LHCN-M2 (cell line): ENCODE data around the gene TEX261. TPM values are rescaled to one million over a fixed set of nuclear protein-coding genes. Genes with fewer than 3 reads are reported as not detected.
A peak's percentile ranks its signal among the peaks of the same experiment; 100 is the strongest.
"Not testable (repeated sequence)": the region's sequence is repeated elsewhere in the genome, so short reads cannot be mapped to it uniquely, and the experiment has no call there.

ENCODE experiments used
- DNase-seq: peaks from one replicate; pipeline ENCODE4 v3.0.0-alpha.2; 2012; ENCODE audit warnings: low read depth
- polyA plus RNA-seq: library from polyadenylated mRNA; unstranded; fragments of >200 nt; gene quantifications from one replicate; pipeline ENCODE4 v1.2.1, GENCODE V29; 2012; ENCODE audit warnings: missing spikeins
- total RNA-seq: library from RNA; depleted of rRNA; stranded (reverse); fragments of >200 nt; gene quantifications from 2 replicates; pipeline ENCODE4 v1.2.3, GENCODE V29; 2014; rRNA removed

The TEX261 gene
- total RNA-seq = 61.9 and 76.6 TPM in 2 replicates
- 57.5 TPM for polyA plus RNA-seq

DNA sequence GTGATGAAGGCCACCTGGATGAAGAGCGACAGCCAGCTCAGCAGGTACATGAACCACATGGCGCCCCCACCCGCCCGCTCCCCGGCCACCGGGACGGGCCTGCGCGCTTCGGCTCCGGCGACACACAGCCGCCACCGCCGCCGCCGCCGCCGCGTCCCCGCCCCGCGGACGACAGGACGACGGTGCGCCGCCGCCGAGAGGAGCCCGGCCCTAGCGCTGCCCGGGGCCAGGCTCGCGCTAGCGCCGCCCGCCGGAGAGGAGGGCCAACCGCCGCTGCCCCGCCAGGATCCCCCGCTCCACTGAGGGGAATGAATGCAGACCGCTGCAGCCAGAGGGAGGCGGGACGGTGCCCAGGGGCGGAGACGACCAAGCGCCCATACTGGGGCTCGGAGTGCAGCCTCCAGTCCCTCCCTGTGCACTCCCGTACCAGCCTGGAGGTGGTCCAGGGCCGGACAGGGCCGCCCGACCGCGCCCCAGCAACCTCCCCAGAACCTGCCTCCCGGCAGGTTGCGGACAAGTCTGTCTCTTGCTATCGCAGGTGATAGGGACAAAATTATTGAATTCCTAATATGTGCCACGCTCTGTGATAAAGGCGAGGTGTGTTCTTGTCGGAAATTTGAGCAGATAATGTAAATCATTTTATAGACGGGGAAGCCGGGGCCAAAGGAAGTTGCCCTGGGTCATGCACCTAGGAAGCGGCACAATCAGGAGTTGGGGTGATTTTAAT lies at the start of gene TEX261:
Gene TEX261 (minus strand): TSS at position 175 of the 727 bp plus-strand sequence. CDS start 116 bp downstream, at position 59.
- DNase-seq = peak; percentile 81

DNA sequence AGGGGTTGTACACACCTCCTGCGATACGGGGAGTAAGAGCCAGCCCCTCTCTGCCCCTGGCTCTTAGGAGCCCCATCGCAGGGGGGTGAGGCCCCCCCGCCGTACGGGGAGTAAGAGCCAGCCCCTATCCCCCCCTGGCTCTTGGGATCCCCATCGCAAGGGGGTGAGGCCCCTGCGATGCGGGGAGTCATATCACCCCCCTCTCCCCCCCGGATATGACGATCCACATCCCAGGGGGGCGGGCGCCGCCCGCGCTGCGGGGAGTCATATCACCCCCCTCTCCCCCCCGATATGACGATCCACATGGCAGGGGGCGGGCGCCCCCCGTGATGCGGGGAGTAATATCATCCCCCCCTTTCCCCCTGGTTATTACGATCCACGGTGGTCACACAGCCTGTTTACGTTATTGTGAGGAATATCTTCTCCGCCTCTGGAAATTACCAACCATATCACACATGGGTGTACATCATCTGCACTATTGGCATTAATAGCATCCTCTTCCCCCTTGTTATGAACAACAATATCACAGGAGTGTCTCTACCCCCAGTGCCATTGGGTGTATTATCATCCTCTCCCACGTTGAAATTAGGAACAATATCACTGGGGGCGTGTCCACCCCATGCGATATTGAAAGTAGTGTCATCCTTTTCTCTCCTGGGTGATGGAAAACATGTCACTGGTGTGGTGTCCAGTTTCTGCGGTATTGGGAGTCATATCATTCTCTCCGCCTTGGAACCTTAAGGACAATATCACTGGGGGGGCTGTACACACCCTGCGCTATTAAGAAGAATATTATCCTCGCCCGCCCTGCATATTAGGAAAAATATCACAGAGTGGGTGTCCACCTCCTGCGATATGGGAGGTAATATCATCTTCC lies 49.1 kb upstream of the TEX261 start:
- no peak for DNase-seq

- DNase-seq = no peak
Measured at GRCh38 chr2:71042287-71042686, 47.6 kb upstream of the TEX261 start.

DNA sequence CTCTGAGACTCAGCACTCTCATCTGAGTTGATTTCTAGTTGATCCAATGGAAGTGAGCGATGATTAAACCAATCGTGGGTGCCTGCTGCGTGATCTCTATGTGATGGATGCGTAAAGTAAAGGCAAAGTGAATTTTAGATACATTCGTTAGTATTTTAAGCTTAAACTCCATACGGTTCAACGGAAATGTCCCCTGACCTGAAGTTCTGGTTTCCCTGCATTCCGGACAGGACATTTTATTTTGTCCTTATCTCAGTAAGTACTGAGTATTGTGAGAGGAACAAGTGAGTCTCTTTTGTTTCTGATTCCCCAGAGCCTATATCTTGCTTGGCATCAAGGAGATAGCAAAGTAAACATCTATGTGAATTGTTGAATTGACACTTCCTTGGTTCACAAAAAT lies 41.6 kb upstream of the TEX261 start:
- DNase-seq = not testable (repeated sequence)

DNA sequence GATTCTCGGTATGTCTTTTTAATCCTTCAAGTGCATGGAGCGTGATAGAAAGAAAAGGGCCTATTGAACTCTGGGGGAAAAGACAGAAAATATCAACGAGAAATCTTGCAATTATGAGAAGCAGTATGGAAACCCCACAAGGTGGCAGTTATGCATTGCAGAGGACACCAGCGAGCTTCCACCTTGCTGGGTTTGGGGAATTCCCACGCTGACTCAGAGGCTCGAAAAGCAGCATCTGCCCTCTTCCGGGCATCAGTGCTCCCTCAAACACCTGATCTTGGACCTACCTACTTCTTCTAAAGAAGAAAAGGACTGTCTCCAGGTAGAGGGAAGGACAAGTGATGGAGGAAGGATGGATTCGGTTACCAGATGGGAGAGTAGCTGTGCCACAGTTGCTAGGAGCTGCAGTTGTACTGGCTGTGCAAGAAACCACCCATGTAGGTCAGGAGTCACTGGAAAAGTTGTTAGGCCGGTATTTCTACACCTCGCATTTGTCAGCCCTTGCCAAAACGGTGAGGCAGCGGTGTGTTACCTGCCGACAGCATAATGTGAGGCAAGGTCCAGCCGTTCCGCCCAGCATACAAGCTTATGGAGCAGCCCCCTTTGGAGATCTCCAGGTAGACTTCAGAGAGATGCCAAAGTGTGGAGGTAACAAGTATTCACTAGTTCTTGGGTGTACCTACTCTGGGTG lies 29.0 kb upstream of the TEX261 start:
- not testable (repeated sequence) for DNase-seq

GRCh38 chr2:71021394-71021793 lies 26.7 kb upstream of the TEX261 start:
- DNase-seq = not testable (repeated sequence)

GRCh38 chr2:71019989-71020388 lies 25.3 kb upstream of the TEX261 start:
- not testable (repeated sequence) for DNase-seq

DNA sequence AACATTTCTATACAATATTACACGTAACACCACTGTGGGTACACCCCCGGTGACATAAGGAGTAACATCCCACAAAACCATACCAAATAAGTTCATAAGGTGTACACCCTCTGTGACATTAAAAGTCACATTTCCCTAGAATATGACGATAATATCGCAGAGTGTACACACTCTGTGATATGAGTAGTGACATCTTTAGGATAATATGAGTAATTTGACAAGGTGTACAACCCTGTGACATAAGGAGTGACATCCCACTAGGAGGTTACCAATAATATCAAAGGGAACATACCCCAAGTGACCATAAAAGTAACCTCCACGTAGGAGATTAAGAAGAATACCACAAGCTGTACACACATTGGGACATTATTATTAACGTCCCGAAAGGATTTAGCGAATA lies 24.0 kb upstream of the TEX261 start:
- no peak for DNase-seq

- not testable (repeated sequence) for DNase-seq
Measured at GRCh38 chr2:71011786-71012185, 17.1 kb upstream of the TEX261 start.

DNA sequence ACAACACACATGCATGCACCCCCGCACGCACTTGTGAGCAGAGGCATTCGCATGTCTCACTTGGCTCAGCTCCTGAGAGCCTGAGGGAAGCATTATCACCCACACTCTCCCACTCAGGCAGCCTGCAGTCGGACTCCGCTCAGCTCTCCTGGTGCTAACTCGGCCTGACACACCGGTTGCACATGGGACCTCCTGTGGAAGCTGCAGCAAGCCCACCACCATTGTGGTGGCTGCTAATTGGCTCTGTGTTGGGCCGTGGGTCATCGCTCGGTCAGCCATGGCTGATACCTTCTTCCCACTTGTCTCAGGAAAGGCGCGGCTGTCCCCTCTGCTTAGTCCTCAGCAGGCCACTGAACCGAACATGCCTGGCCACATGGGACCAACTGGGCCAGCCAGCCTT lies 13.7 kb upstream of the TEX261 start:
- no peak for DNase-seq

DNA sequence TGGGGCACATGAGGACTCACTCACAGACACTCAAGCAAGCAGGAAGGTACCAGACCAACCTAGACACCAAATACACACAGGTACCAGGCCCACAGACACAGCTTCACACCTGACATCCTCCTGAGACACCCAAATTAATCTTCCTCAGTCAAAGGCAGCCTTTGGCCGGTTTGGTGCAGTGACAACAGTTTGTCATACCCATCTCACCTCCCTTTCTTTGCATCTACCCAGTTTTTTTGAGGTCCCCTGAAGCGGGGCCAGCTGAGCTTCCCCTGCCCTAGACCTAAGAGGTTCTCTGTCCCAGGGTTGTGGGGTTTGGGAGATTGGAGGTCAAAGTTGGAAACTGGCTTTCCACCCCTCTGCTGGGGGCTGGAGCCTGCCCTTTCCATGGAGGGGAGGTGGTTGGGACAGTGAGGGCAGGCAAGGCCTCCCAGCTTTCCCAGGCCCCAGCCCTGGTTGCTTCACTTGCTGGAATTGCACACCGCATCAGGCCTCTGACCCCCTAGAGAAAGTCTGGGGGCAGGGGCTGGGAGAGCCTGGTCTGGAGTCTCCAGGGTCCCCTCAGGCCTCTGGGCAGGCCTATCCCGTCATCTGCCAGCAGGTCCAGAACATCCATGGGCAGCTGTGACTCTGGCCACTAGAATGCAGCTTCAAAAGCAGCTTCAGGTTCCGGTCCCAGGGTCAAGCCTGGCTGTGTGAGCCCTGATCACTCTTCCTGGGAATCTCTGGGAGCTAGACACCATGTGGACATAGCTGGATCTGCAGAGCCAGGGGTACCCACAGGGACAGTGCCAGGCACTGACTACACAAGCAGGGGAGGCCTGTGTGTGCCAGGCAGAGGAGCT lies 12.5 kb upstream of the TEX261 start:
- DNase-seq = peak; percentile 13

DNA sequence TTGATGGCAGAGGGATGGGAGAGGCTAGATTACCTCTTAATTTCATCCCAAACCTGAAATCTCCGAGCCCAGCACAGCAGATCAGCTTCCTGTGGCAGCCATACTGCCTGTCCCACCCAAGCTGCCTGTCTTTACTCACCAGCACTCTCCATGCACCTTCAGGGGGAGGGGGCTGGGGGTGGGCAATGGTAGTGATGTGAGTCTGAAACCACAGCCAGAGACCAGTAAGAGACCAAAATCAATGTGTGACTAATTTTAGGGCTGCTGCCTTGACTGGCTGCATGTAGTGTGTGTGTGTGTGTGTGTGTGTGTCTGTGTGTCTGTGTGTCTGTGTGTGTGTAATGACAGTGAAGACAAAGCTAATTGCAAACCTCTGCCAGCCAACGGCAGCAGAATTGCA lies 11.7 kb upstream of the TEX261 start:
- DNase-seq = no peak

- peak; percentile 7 for DNase-seq
Measured at GRCh38 chr2:71005271-71006202, 10.9 kb upstream of the TEX261 start.

GRCh38 chr2:71004857-71005256 lies 10.2 kb upstream of the TEX261 start:
- DNase-seq = no peak

GRCh38 chr2:71003966-71004755 lies 9.5 kb upstream of the TEX261 start:
- no peak for DNase-seq

DNA sequence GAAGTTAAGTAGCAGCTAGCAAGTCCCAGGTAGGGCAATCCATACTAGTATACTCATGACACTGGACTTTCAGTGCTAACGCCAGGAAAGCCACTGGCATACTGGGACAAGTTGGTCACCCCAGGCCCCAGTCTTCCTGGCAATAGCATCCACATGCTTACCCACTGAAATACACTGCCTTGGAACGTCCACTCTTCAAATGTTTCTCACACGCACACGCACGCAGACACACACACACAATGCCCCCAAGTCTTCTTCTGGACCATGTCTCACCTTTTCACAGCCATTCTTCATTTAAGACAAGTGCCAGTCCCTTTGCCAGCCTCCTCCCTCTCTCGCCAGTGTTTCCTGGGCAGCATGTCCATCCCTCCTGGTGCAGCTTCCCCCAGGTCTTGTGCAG lies 8.7 kb upstream of the TEX261 start:
- DNase-seq = no peak

- DNase-seq = no peak
Measured at GRCh38 chr2:71001981-71002570, 7.4 kb upstream of the TEX261 start.

- DNase-seq = no peak
Measured at GRCh38 chr2:71001592-71001927, 6.9 kb upstream of the TEX261 start.
